Neuronal stem cell (in vitro differentiated cells): ENCODE data around the gene S100A5.

Source experiments
- DNase-seq: peaks from one replicate; pipeline ENCODE4 v3.0.0-alpha.2; 2013; ENCODE audit warnings: low spot score
- H2AFZ ChIP-seq: one replicate; pipeline ENCODE4 v1.6.1; 2013; ENCODE audit warnings: mild to moderate bottlenecking, low read length, inconsistent platforms
- H2AK5ac ChIP-seq: 2 replicates; pipeline ENCODE4 v1.6.1; 2013; ENCODE audit warnings: low read depth, mild to moderate bottlenecking, inconsistent platforms, low read length, moderate library complexity, mixed read lengths
- H2BK120ac ChIP-seq: 2 replicates; pipeline ENCODE4 v1.6.1; 2013; ENCODE audit warnings: low read depth, mild to moderate bottlenecking, inconsistent platforms, low read length, moderate library complexity, mixed read lengths
- H2BK12ac ChIP-seq: one replicate; pipeline ENCODE4 v1.6.1; 2013; ENCODE audit warnings: low read length, inconsistent platforms
- H2BK15ac ChIP-seq: 2 replicates; pipeline ENCODE4 v1.6.1; 2013; ENCODE audit warnings: mild to moderate bottlenecking, low read length, inconsistent platforms, mixed read lengths
- H2BK5ac ChIP-seq: one replicate; pipeline ENCODE4 v1.6.1; 2013; ENCODE audit warnings: inconsistent platforms, mild to moderate bottlenecking, low read length, moderate library complexity
- H3K14ac ChIP-seq: one replicate; pipeline ENCODE4 v1.6.1; 2013; ENCODE audit warnings: low read length, inconsistent platforms
- H3K18ac ChIP-seq: 2 replicates; pipeline ENCODE4 v1.6.1; 2013; ENCODE audit warnings: low read length, inconsistent platforms
- H3K23ac ChIP-seq: 2 replicates; pipeline ENCODE4 v1.6.1; 2013; ENCODE audit warnings: low read depth, mild to moderate bottlenecking, mixed read lengths, low read length, inconsistent platforms; ENCODE audit not compliant: poor library complexity
- H3K27ac ChIP-seq: replicated peaks from 3 replicates; pipeline ENCODE4 v1.5.1; 2013; ENCODE audit warnings: low read length, inconsistent platforms
- H3K27me3 ChIP-seq, 3 experiments: 2 replicates each; pipeline ENCODE4 v1.6.1; 2013; ENCODE audit warnings: low read length in 3 of 3, mild to moderate bottlenecking in 2 of 3, inconsistent platforms in 1 of 3, low read depth in 1 of 3, mixed read lengths in 1 of 3, moderate library complexity in 1 of 3; ENCODE audit not compliant: control insufficient read depth in 3 of 3, insufficient read depth in 3 of 3
- H3K36me3 ChIP-seq, 2 donors: replicated peaks in 1 of 2; 2 replicates each; pipeline ENCODE4 v1.6.1; 2013; ENCODE audit warnings: low read length in 2 of 2; ENCODE audit not compliant: control insufficient read depth in 2 of 2, insufficient read depth in 2 of 2
- H3K4ac ChIP-seq: 2 replicates; pipeline ENCODE4 v1.6.1; 2013; ENCODE audit warnings: inconsistent platforms, mild to moderate bottlenecking, low read length, moderate library complexity
- H3K4me1 ChIP-seq, 2 donors: 1 replicate in 1 of 2; 2 replicates in 1 of 2; pipeline ENCODE4 v1.6.1; 2013; ENCODE audit warnings: low read length in 2 of 2, low read depth in 1 of 2; ENCODE audit not compliant: control insufficient read depth in 2 of 2, insufficient read depth in 1 of 2
- H3K4me2 ChIP-seq: one replicate; pipeline ENCODE4 v1.6.1; 2013; ENCODE audit warnings: mild to moderate bottlenecking, low read length, inconsistent platforms; ENCODE audit not compliant: insufficient read depth, poor library complexity, severe bottlenecking
- H3K4me3 ChIP-seq, 2 donors: 2 replicates each; pipeline ENCODE4 v1.5.1; 2013; ENCODE audit warnings: low read length in 2 of 2, mild to moderate bottlenecking in 2 of 2, inconsistent platforms in 1 of 2, moderate library complexity in 1 of 2
- H3K79me1 ChIP-seq: one replicate; pipeline ENCODE4 v1.6.1; 2013; ENCODE audit warnings: low read depth, mild to moderate bottlenecking, inconsistent platforms, low read length, moderate library complexity
- H3K9ac ChIP-seq: one replicate; pipeline ENCODE4 v1.6.1; 2013; ENCODE audit warnings: mild to moderate bottlenecking, low read depth, low read length, inconsistent platforms; ENCODE audit not compliant: poor library complexity
- H3K9me3 ChIP-seq, 2 donors: replicated peaks in 1 of 2; 2 replicates each; pipeline versions ENCODE3 to v1.6.1; 2013; ENCODE audit warnings: low read length in 2 of 2, mild to moderate bottlenecking in 2 of 2, inconsistent platforms in 1 of 2, low read depth in 1 of 2, mixed read lengths in 1 of 2, moderate library complexity in 1 of 2; ENCODE audit not compliant: control insufficient read depth in 2 of 2, insufficient read depth in 1 of 2
- H4K8ac ChIP-seq: one replicate; pipeline ENCODE4 v1.6.1; 2013; ENCODE audit warnings: low read depth, mild to moderate bottlenecking, inconsistent platforms, low read length, moderate library complexity
- H4K91ac ChIP-seq: one replicate; pipeline ENCODE4 v1.6.1; 2013; ENCODE audit warnings: low read length, low read depth, mild to moderate bottlenecking, inconsistent platforms; ENCODE audit not compliant: poor library complexity
- WGBS, 2 donors: extraction: QIAGEN DNeasy Blood & Tissue Kit; methylation state at CpG; one replicate each; pipeline ENCODE4 v1.1.7; 2013; ENCODE audit warnings: missing lambda C conversion rate in 2 of 2, mixed read lengths in 1 of 2; ENCODE audit not compliant: insufficient read length in 2 of 2, insufficient replicate concordance in 1 of 2; ENCODE audit errors: extremely low coverage in 2 of 2; 5-methylcytosine and 5-hydroxymethylcytosine counted together

Gene S100A5

GRCh38 chr1:153513023-153513422 is 27.7 kb downstream of the S100A5 start:
- H4K91ac ChIP-seq = no peak overlapping the region
- peaks cover 0 to 3% of the 10 kb centered on the region in 2 donors for H3K4me1 ChIP-seq
- peaks cover 0 to 14% (median 0%) of the 10 kb centered on the region in 3 experiments for H3K27me3 ChIP-seq
- no peak overlapping the region for H2AFZ ChIP-seq
- no peak overlapping the region for H3K14ac ChIP-seq
- no peak overlapping the region for H3K27ac ChIP-seq
- no peak overlapping the region for H4K8ac ChIP-seq
- H3K36me3 ChIP-seq = no peaks in the 10 kb centered on the region
- H2BK120ac ChIP-seq = no peak overlapping the region
- no peak overlapping the region for H2BK12ac ChIP-seq
- no peak overlapping the region for H3K4ac ChIP-seq
- H3K79me1 ChIP-seq = no peaks in the 10 kb centered on the region
- no peak overlapping the region for H3K4me3 ChIP-seq
- no peak overlapping the region for H2AK5ac ChIP-seq
- no peak overlapping the region for H2BK15ac ChIP-seq
- H3K18ac ChIP-seq = no peak overlapping the region
- H2BK5ac ChIP-seq = no peak overlapping the region
- H3K9me3 ChIP-seq = no peaks in the 10 kb centered on the region
- no peak overlapping the region for H3K23ac ChIP-seq
- no peak overlapping the region for H3K9ac ChIP-seq
- no peak for DNase-seq
- no peak overlapping the region for H3K4me2 ChIP-seq
- WGBS, 2 donors = no CpG with 5 or more reads among the region's 3 CpGs

GRCh38 chr1:153510984-153511410 is 29.7 kb downstream of the S100A5 start:
- H2BK12ac ChIP-seq = no peak overlapping the region
- peak; percentile 71 for DNase-seq
- no peaks in the 10 kb centered on the region for H3K36me3 ChIP-seq
- H4K8ac ChIP-seq = no peak overlapping the region
- H3K14ac ChIP-seq = no peak overlapping the region
- no peak overlapping the region for H2BK5ac ChIP-seq
- no peak overlapping the region for H3K18ac ChIP-seq
- no peaks in the 10 kb centered on the region for H3K9me3 ChIP-seq
- no peak overlapping the region for H3K4me3 ChIP-seq
- no peak overlapping the region for H2BK120ac ChIP-seq
- no CpG with 5 or more reads among the region's 7 CpGs for WGBS, 2 donors
- H3K4ac ChIP-seq = no peak overlapping the region
- H3K4me1 ChIP-seq = peaks cover 0 to 3% of the 10 kb centered on the region in 2 donors
- no peak overlapping the region for H4K91ac ChIP-seq
- no peak overlapping the region for H3K27ac ChIP-seq
- H3K79me1 ChIP-seq = no peaks in the 10 kb centered on the region
- H2BK15ac ChIP-seq = no peak overlapping the region
- no peak overlapping the region for H3K9ac ChIP-seq
- H2AFZ ChIP-seq = peak overlapping the region; percentile 61
- peaks cover 0 to 17% (median 0%) of the 10 kb centered on the region in 3 experiments for H3K27me3 ChIP-seq
- no peak overlapping the region for H3K4me2 ChIP-seq
- peak overlapping the region; percentile 49 for H3K23ac ChIP-seq
- H2AK5ac ChIP-seq = no peak overlapping the region

- H2BK120ac ChIP-seq = no peak overlapping the region
- no peak overlapping the region for H3K4me2 ChIP-seq
- no peak overlapping the region for H3K4me3 ChIP-seq
- H2AK5ac ChIP-seq = no peak overlapping the region
- no peak overlapping the region for H2BK15ac ChIP-seq
- no peak overlapping the region for H3K23ac ChIP-seq
- H3K18ac ChIP-seq = no peak overlapping the region
- peaks cover 0 to 14% (median 0%) of the 10 kb centered on the region in 3 experiments for H3K27me3 ChIP-seq
- H3K14ac ChIP-seq = no peak overlapping the region
- peaks cover 0 to 1% of the 10 kb centered on the region in 2 donors for H3K9me3 ChIP-seq
- no peak overlapping the region for H3K9ac ChIP-seq
- no peaks in the 10 kb centered on the region for H3K79me1 ChIP-seq
- H3K4me1 ChIP-seq = no peaks in the 10 kb centered on the region
- H2AFZ ChIP-seq = no peak overlapping the region
- no peaks in the 10 kb centered on the region for H3K36me3 ChIP-seq
- H2BK5ac ChIP-seq = no peak overlapping the region
- no peak overlapping the region for H4K8ac ChIP-seq
- H4K91ac ChIP-seq = no peak overlapping the region
- no peak overlapping the region for H3K4ac ChIP-seq
- no CpG with 5 or more reads among the region's 4 CpGs for WGBS, 2 donors
- no peak for DNase-seq
- H2BK12ac ChIP-seq = no peak overlapping the region
- no peak overlapping the region for H3K27ac ChIP-seq
Measured at GRCh38 chr1:153509729-153510354, 30.9 kb downstream of the S100A5 start.

DNA sequence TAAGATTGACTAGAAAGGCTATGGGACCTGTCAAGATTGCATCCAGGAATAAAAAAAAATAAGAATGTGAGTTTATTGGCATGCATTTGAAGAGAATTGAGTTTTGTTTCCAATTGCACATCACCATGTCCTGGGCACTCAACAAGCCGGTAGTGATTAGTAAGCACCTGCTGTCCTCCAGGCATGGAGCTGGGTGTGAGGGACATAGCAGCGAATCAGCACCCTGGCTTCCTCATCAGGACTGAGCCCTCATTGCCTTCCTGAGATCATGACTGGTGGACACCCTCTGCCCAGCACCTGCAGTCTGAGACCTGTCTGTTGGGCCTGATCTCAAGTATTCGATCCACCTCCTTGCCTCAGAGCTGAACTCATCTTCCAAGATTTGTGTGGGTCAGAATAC is 31.7 kb downstream of the S100A5 start:
- Histone ChIP-seq H2BK15ac (no peak overlapping the region), H3K79me1 (no peaks in the 10 kb centered on the region), H3K27me3 (peaks cover 0 to 14% (median 0%) of the 10 kb centered on the region in 3 experiments), H3K4me2 (no peak overlapping the region), H3K4me1 (no peaks in the 10 kb centered on the region), H3K9me3 (peaks cover 0 to 1% of the 10 kb centered on the region in 2 donors), H3K36me3 (no peaks in the 10 kb centered on the region), H3K18ac (no peak overlapping the region), H3K14ac (no peak overlapping the region), H3K23ac (no peak overlapping the region), H3K4me3 (no peak overlapping the region), H3K4ac (no peak overlapping the region), H2BK5ac (no peak overlapping the region), H2BK12ac (no peak overlapping the region), H3K27ac (no peak overlapping the region), H4K91ac (no peak overlapping the region), H4K8ac (no peak overlapping the region), H2AFZ (no peak overlapping the region), H2BK120ac (no peak overlapping the region), H3K9ac (no peak overlapping the region), H2AK5ac (no peak overlapping the region)
- DNase-seq = no peak
- no CpG with 5 or more reads among the region's 3 CpGs for WGBS, 2 donors
